ENCODE measurements around the gene HOXA2. TPM values are rescaled to one million over a fixed set of nuclear protein-coding genes. Genes with fewer than 3 reads are reported as not detected.

HOXA2 gene
- 1 to 10 TPM in 1 of 2 donors, not detected in 1; 1.4 TPM for total RNA-seq

DNA sequence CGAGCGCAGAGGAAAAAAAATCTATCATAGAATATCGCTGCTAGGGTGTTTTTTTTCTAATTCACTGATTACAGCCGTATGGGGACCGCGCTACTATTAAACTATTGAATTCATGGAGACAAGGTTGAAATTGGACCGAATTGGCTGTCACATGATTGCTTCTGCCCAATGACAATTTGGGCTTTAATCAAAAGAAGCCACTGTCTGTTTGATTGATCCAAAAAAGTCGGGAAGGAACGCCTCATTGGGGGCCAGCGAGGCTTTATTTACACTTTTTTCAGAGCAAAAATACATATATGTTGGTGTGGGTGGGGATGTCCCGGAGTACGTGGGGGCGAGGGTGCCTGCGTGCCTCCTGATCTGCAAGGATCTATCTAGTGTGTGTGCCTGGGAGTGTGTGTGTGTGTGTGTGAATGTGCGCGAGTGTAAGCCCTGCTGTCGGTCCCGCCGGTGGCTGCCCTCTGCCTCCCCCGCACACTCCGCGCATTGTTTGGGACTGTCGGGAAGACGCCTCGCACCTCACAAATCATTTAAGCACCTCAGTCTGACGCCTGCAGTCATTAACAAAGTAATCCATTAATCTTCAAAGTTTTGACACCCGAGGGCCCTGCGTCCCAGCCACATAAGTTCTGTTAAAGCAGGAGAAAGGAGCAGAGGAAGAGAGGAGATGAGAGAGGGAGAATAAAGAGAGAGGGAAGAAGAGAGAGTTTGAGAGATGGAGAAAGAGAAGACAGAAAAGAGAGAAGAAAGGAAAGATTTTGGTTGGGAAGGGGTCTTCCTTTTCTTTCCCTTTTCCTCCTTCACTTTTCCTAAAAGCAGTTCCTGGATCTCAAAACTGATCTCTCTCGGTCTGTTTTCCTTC, at the start of gene HOXA2:
Gene HOXA2, minus strand, starts transcription at position 103 of the 862 bp plus-strand sequence. CDS start 183 bp downstream, outside the sequence.
- TF ChIP-seq POLR2AphosphoS5 (IDR thresholded peaks at IDR 0.05) (no peak), POLR2A (IDR thresholded peaks at IDR 0.05) (no peak)
- TF ChIP-seq, protein P1, sequence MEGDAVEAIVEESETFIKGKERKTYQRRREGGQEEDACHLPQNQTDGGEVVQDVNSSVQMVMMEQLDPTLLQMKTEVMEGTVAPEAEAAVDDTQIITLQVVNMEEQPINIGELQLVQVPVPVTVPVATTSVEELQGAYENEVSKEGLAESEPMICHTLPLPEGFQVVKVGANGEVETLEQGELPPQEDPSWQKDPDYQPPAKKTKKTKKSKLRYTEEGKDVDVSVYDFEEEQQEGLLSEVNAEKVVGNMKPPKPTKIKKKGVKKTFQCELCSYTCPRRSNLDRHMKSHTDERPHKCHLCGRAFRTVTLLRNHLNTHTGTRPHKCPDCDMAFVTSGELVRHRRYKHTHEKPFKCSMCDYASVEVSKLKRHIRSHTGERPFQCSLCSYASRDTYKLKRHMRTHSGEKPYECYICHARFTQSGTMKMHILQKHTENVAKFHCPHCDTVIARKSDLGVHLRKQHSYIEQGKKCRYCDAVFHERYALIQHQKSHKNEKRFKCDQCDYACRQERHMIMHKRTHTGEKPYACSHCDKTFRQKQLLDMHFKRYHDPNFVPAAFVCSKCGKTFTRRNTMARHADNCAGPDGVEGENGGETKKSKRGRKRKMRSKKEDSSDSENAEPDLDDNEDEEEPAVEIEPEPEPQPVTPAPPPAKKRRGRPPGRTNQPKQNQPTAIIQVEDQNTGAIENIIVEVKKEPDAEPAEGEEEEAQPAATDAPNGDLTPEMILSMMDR (IDR thresholded peaks at IDR 0.05), result no peak
- no peak for DNase-seq (ENCODE audit: low spot score)
- 64% methylated on average over 29 of the region's 29 CpGs for WGBS
- intact Hi-C loops (cut with DNase I), result no loop called here
- no peaks in the 10 kb centered on the region for H3K27me3 ChIP-seq (replicated peaks; ENCODE audit: insufficient read depth)
- no peaks in the 10 kb centered on the region for H3K9me3 ChIP-seq
- no peaks in the 10 kb centered on the region for H3K36me3 ChIP-seq
- H3K4me3 ChIP-seq, result no peak within 1 kb of the TSS
- no peak within 1 kb of the TSS for H3K27ac ChIP-seq
- H3K4me1 ChIP-seq (replicated peaks), result peaks cover 3% of the 10 kb centered on the region

DNA sequence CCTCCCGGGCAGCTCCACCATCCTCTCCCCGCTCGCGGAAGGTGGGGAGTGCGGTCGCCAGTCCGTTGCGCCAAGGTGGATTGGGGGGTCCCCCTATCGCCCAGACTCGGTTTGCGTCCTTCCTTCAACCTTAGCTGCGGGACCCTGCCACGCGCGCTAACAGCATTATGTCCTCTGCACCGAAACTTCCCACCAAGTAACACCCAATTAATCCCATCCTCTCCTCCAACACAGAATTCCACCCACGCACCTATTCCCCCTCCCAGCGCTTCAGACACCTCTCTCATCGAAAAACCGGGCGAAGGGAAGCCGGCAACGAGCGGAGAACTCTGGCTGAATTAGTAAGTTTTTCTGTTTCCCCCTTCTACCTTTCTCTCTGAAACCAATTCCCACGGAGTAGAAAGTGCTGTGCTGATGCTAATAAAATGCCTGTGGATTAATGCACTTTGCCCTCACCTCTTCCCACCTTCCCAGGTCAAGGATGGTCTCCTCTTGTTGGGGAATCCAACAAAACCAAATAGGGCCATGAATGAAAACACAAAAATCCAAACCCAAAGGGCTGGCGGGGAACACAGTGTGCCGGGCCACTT, 49.0 kb upstream of the HOXA2 start:
- Histone ChIP-seq H3K9me3 (no peaks in the 10 kb centered on the region), H3K4me3 (peak overlapping the region; percentile 39 to 44), H3K27me3 (replicated peaks; ENCODE audit: insufficient read depth) (no peaks in the 10 kb centered on the region), H3K36me3 (no peaks in the 10 kb centered on the region), H3K4me1 (replicated peaks) (peaks cover 7% of the 10 kb centered on the region), H3K27ac (peak overlapping the region; percentile 85 to 87)
- intact Hi-C loops (cut with DNase I), result loop anchor here (5.0 to 10.0 kb wide), 3 partner anchors 949 to 1287 kb away; partner anchors contain the start of genes CBX3 and HNRNPA2B1
- TF ChIP-seq, protein P1 (IDR thresholded peaks at IDR 0.05), result no peak
- TF ChIP-seq POLR2AphosphoS5 (IDR thresholded peaks at IDR 0.05) (no peak), POLR2A (IDR thresholded peaks at IDR 0.05) (no peak)
- WGBS, result 8% methylated on average over 27 of the region's 27 CpGs
- DNase-seq (ENCODE audit: low spot score), result no peak

- H3K27ac ChIP-seq, result peak overlapping the region; percentile 85 to 87
- H3K27me3 ChIP-seq (replicated peaks; ENCODE audit: insufficient read depth), result no peaks in the 10 kb centered on the region
- intact Hi-C loops (cut with DNase I), result loop anchor here (5.0 to 10.0 kb wide), 3 partner anchors 948 to 1286 kb away; partner anchors contain the start of genes CBX3 and HNRNPA2B1
- peak; percentile 77 for DNase-seq (ENCODE audit: low spot score)
- H3K36me3 ChIP-seq, result no peaks in the 10 kb centered on the region
- H3K9me3 ChIP-seq, result no peaks in the 10 kb centered on the region
- TF ChIP-seq, protein P1 (IDR thresholded peaks at IDR 0.05), result peak; percentile 70 to 91 (median 83)
- TF ChIP-seq POLR2AphosphoS5 (IDR thresholded peaks at IDR 0.05) (peak; percentile 63), POLR2A (IDR thresholded peaks at IDR 0.05) (peak; percentile 72)
- H3K4me1 ChIP-seq (replicated peaks), result peaks cover 7% of the 10 kb centered on the region
- WGBS, result 1% methylated on average over 48 of the region's 58 CpGs
- peak overlapping the region; percentile 39 to 44 for H3K4me3 ChIP-seq
These were observed 48.3 kb upstream of the HOXA2 start for GRCh38 chr7:27150568-27151340.

GRCh38 chr7:27149842-27150567, 47.5 kb upstream of the HOXA2 start:
- intact Hi-C loops (cut with DNase I), result loop anchor here (5.0 to 10.0 kb wide), 3 partner anchors 948 to 1285 kb away; partner anchors contain the start of genes CBX3 and HNRNPA2B1
- Histone ChIP-seq H3K27me3 (replicated peaks; ENCODE audit: insufficient read depth) (no peaks in the 10 kb centered on the region), H3K36me3 (no peaks in the 10 kb centered on the region), H3K4me1 (replicated peaks) (peaks cover 4% of the 10 kb centered on the region), H3K27ac (peak overlapping the region; percentile 85 to 87), H3K4me3 (peak overlapping the region; percentile 39 to 44), H3K9me3 (no peaks in the 10 kb centered on the region)
- DNase-seq (ENCODE audit: low spot score), result peak; percentile 23
- WGBS, result 49% methylated on average over 13 of the region's 13 CpGs
- TF ChIP-seq POLR2A (IDR thresholded peaks at IDR 0.05), result no peak

Measured in prostate gland (tissue), 2 donors.